DND-41 (cell line): ENCODE data around the gene PPARD.

Source experiments
- CTCF ChIP-seq: IDR thresholded peaks from 2 replicates; pipeline ENCODE4 v1.5.1; 2012; ENCODE audit warnings: borderline replicate concordance, low read length, moderate library complexity, mild to moderate bottlenecking; ENCODE audit not compliant: poor library complexity, severe bottlenecking; ENCODE audit errors: extremely low read depth
- EZH2 ChIP-seq: IDR thresholded peaks from 3 replicates; pipeline ENCODE4 v1.6.1; 2012; ENCODE audit warnings: borderline replicate concordance, low read depth, mild to moderate bottlenecking, moderate library complexity, low read length, inconsistent platforms; ENCODE audit not compliant: severe bottlenecking

GRCh38 chr6:35330541-35331119, 11.7 kb upstream of the PPARD start:
- TF ChIP-seq CTCF: no peak
- TF ChIP-seq EZH2: no peak
